GOT3 (cell line): ENCODE data around the gene PHKB.
"Not testable (repeated sequence)": the region's sequence is repeated elsewhere in the genome, so short reads cannot be mapped to it uniquely, and the experiment has no call there.

ENCODE experiments used
- DNase-seq: peaks from one replicate; lab custom pipeline; 2025; ENCODE audit warnings: mixed read lengths; lab: John Stamatoyannopoulos, UW

Gene PHKB

GRCh38 chr16:47460711-47461597, at the start of gene PHKB, which contains the start of gene ITFG1:
Gene PHKB, plus strand, starts transcription at chr16:47461331. Its CDS starts 20 bp downstream, at chr16:47461351.
Gene ITFG1, minus strand, starts transcription at chr16:47461063. Its CDS starts 18 bp downstream, at chr16:47461045.
- peak; percentile 82 for DNase-seq

- no peak for DNase-seq
These were observed 48.1 kb upstream of the PHKB start for GRCh38 chr16:47413041-47413440.

- DNase-seq = no peak
These were observed 44.3 kb upstream of the PHKB start for GRCh38 chr16:47416869-47417268.

DNA sequence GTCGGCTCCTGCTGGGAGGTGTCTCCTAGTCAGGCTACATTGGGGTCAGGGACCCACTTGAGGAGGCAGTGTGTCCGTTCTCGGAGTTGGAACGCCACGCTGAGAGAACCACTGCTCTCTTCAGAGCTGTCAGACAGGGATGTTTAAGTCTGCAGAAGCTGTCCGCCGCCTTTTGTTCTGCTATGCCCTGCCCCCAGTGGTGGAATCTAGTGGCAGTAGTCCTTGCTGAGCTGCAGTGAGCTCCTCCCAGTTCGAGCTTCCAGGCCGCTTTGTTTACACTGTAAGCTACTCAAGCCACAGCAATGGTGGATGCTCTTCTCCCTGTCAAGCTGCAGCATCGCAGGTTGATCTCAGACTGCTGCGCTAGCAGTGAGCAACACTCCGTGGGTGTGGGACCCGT, 36.3 kb upstream of the PHKB start:
- DNase-seq = no peak

- DNase-seq = no peak
These were observed 34.3 kb upstream of the PHKB start for GRCh38 chr16:47426806-47427205.

GRCh38 chr16:47431960-47432359, 29.2 kb upstream of the PHKB start:
- no peak for DNase-seq

DNA sequence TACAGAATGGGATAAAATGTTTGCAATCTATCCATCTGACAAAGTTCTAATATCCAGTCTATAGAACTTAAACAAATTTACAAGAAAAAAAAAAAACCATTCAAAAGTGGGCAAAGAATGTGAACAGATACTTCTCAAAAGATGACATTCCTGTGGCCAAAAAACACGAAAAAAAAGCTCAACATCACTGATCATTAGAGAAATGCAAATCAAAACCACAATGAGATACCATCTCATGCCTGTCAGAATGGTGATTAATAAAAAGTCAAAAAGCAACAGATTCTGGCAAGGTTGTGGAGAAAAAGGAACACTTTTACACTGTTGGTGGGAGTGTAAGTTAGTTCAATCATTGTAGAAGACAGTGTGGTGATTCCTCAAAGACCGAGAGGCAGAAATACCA, 26.9 kb upstream of the PHKB start:
- DNase-seq = not testable (repeated sequence)

GRCh38 chr16:47440066-47440465, 21.1 kb upstream of the PHKB start:
- DNase-seq = not testable (repeated sequence)

DNA sequence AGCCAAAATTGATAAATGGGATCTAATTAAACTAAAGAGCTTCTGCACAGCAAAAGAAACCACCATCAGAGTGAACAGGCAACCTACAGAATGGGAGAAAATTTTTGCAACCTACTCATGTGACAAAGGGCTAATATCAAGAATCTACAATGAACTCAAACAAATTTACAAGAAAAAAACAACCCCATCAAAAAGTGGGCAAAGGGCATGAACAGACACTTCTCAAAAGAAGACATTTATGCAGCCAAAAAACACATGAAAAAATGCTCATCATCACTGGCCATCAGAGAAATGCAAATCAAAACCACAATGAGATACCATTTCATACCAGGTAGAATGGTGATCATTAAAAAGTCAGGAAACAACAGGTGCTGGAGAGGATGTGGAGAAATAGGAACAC, 18.2 kb upstream of the PHKB start:
- not testable (repeated sequence) for DNase-seq

DNA sequence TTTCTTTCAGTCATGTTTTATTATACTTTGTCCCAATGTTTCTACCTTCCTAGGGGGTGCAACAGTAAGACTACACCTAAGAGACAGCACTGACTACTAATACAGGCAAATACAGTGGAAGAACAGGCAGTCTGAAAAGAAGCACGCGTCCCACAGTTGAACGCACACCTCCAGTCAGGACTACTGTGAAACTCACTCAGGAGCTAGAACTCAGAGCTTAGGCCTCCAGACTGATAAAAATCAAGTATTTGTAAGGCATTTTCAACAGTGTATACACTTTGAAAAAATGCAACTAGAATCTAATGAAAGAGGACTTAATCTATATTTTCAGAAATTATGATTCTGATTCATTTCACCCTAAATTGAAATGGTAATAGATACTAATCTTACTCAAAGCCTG, 14.7 kb upstream of the PHKB start:
- no peak for DNase-seq

DNA sequence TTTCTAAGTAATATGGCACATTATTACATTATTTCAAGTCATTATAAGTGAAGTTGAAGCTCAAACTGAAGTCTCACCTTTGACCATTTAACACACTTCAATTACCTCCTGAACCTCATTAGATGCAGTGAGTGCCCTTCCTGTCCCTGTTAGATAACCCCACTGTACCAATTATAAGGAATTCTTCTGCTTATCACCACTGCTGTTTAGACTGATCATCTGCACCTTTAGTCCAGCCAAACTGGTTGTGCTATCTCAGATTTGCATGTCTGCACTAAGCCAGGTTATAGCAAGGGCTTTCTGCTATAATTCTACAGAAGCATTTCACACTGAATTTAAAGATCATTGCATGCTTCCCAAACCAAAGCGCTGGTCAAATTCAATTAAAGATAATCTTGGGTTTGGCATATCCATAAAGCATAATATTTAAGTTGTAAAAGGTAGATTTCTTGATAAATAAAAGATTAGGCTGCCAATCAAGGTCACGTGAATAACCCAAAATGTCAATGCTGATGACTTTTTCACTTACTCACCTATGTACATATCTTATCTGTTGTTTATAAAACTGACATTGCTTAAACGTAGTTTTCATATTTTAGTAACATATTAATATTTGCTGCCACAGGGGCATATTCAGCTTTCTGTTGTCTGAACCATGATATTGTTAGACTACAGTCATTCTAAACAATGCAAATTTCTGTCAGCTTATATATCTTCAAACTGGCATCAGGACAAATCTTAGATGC, 12.1 kb upstream of the PHKB start:
- DNase-seq = no peak

- DNase-seq = no peak
These were observed 11.3 kb upstream of the PHKB start for GRCh38 chr16:47449788-47450187.

DNA sequence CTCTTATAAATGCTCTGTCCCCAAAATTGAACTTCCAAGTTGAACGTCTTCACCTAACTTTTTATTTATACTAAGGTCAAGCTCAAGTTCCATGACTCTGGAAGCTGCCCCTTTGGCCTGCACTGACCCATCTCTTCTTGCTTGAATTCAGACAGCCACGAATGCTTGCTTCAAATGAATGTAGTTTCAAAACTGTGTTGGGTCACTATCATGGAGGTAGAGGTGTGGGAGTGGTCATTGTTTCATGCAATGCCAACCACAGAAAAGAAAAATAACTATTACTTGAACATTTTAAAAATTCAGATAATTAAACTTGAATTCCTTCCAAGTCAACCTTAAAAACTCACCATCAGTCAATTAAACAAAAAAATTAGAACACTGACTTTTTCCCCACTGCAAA, 2.8 kb upstream of the PHKB start:
- no peak for DNase-seq

GRCh38 chr16:47459603-47460002, 1.5 kb upstream of the PHKB start:
- no peak for DNase-seq

- DNase-seq = no peak
These were observed 796 bp upstream of the PHKB start for GRCh38 chr16:47460359-47460710.

GRCh38 chr16:47461598-47462266, 601 bp downstream of the PHKB start:
- DNase-seq = no peak

DNA sequence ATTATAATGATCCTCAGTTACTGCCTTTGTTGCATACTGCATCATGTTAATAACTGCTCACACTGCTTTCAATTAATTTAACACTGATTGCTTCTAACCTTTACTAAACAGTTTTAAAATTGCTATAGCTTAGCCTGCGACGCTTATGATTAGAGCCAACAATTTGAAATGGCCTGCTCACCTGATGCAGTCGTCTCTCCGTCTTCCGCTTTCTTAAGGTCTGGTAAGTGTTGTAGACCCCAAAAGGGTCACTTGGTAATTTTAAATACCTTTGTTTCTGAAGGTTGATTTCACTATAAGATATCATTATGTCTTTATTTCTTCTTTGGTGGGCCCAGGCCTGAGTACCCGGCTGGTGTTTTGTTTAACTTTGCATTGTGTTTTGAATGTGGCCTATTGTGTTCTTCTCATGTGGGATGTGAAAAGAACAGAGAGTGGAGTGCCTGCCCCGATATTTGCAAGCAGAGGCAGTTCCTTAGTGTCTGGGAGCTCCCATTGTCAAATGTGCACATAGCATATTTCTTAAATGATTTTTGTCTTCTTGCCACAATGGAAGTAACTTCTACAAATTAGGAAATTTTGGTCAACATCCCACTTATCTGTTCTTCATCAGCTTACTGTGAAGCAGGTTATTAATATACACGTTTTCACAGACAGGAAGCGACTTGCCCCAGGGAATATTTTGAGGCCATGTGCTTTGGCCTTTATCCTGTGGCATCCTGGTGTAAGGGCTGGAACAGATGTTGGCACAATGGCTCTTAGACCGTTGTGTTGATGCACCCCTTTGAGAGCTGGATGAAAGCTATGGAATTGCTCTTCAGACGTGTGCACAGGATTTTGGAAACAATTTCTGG, 2.9 kb downstream of the PHKB start:
- no peak for DNase-seq

- DNase-seq = no peak
These were observed 4.9 kb downstream of the PHKB start for GRCh38 chr16:47465919-47466630.

DNA sequence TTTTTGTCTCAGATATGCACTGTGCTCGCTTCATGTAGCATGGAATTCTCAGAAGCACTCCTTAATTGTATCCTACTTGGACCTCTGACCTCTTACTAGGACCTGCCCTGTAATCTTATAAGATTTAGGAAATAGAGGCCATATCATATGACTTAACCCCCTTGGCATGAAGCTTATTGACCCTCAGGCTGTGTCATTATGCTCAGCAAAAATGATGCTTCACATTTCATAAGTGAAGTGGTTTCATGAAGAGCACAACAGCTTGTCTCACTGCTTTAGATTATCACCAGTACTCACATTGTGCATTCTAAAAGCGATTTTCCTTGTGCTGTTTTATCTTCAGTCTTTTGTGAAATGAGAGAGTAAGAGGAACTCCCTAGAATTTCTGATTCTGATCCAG, 6.4 kb downstream of the PHKB start:
- no peak for DNase-seq

DNA sequence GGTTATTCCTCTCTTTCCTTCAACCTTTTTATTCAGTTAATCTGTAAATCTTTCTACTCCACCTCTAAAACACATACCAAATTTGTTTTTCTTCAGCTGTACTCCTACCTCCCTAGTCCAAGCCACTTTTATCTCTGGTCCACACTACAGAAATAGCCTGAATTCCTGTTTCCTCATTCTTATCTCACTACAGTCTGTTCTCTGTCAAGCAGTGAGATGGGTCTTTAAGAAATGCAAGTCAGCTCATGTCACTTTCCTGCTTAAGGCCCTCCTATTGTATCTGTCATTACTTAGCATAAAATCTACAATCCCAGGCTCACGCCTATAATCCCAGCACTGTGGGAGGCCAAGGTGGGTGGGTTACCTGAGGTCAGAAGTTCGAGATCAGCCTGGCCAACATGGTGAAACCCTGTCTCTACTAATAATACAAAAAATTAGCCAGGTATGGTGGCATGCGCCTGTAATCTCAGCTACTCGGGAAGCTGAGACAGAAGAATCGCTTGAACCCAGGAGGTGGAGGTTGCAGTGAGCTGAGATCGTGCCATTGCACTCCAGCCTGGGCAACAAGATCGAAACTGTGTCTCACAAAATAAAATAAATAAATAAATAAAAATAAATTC, 7.0 kb downstream of the PHKB start:
- DNase-seq = not testable (repeated sequence)

DNA sequence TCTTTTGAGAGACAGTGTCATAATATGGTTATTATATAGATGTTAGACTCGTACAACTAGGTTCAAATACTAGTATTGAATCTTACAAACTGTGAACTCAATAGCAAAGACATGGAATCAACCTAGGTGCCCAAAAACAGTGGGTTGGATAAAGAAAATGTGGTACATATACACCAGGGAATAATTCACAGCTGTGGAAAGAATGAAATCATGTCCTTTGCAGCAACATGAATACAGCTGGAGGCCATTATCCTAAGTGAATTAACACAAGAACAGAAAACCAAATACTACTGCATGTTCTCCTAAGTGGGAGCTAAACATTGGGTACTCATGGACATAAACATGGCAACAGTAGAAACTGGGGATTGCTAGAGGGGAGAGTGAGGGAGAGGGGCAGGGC, 8.1 kb downstream of the PHKB start:
- DNase-seq = no peak
